ENCODE results near the gene ZDHHC3.

ZDHHC3 gene

GRCh38 chr3:44885618-44886017 is 90.4 kb downstream of the ZDHHC3 start:
- TF ChIP-seq FOXP2 (optimal IDR thresholded peaks at IDR 0.05; ENCODE audit: borderline replicate concordance, extremely low read depth, extremely low read length, insufficient read depth) (no peak), SIN3A (IDR thresholded peaks at IDR 0.05; ENCODE audit: borderline replicate concordance, insufficient read depth, low read length) (no peak), POLR2AphosphoS5 (IDR thresholded peaks at IDR 0.05; ENCODE audit: low read depth, low read length) (no peak), TAF1 (IDR thresholded peaks at IDR 0.05; ENCODE audit: borderline replicate concordance, insufficient read depth, low read length) (no peak)
- TF ChIP-seq, protein P1, sequence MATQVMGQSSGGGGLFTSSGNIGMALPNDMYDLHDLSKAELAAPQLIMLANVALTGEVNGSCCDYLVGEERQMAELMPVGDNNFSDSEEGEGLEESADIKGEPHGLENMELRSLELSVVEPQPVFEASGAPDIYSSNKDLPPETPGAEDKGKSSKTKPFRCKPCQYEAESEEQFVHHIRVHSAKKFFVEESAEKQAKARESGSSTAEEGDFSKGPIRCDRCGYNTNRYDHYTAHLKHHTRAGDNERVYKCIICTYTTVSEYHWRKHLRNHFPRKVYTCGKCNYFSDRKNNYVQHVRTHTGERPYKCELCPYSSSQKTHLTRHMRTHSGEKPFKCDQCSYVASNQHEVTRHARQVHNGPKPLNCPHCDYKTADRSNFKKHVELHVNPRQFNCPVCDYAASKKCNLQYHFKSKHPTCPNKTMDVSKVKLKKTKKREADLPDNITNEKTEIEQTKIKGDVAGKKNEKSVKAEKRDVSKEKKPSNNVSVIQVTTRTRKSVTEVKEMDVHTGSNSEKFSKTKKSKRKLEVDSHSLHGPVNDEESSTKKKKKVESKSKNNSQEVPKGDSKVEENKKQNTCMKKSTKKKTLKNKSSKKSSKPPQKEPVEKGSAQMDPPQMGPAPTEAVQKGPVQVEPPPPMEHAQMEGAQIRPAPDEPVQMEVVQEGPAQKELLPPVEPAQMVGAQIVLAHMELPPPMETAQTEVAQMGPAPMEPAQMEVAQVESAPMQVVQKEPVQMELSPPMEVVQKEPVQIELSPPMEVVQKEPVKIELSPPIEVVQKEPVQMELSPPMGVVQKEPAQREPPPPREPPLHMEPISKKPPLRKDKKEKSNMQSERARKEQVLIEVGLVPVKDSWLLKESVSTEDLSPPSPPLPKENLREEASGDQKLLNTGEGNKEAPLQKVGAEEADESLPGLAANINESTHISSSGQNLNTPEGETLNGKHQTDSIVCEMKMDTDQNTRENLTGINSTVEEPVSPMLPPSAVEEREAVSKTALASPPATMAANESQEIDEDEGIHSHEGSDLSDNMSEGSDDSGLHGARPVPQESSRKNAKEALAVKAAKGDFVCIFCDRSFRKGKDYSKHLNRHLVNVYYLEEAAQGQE (IDR thresholded peaks at IDR 0.05; ENCODE audit: insufficient read depth in 1 of 2, low read depth in 2 of 2, low read length in 2 of 2), result no peak

GRCh38 chr3:44883999-44884431 is 92.0 kb downstream of the ZDHHC3 start:
- TF ChIP-seq SIN3A (IDR thresholded peaks at IDR 0.05; ENCODE audit: borderline replicate concordance, insufficient read depth, low read length) (no peak), FOXP2 (optimal IDR thresholded peaks at IDR 0.05; ENCODE audit: borderline replicate concordance, extremely low read depth, extremely low read length, insufficient read depth) (no peak), POLR2AphosphoS5 (IDR thresholded peaks at IDR 0.05; ENCODE audit: low read depth, low read length) (no peak), TAF1 (IDR thresholded peaks at IDR 0.05; ENCODE audit: borderline replicate concordance, insufficient read depth, low read length) (no peak)
- TF ChIP-seq, protein P1 (IDR thresholded peaks at IDR 0.05; ENCODE audit: insufficient read depth in 1 of 2, low read depth in 2 of 2, low read length in 2 of 2), result no peak

GRCh38 chr3:44883213-44883955 is 92.6 kb downstream of the ZDHHC3 start:
- TF ChIP-seq POLR2AphosphoS5 (IDR thresholded peaks at IDR 0.05; ENCODE audit: low read depth, low read length) (no peak), SIN3A (IDR thresholded peaks at IDR 0.05; ENCODE audit: borderline replicate concordance, insufficient read depth, low read length) (no peak), FOXP2 (optimal IDR thresholded peaks at IDR 0.05; ENCODE audit: borderline replicate concordance, extremely low read depth, extremely low read length, insufficient read depth) (no peak), TAF1 (IDR thresholded peaks at IDR 0.05; ENCODE audit: borderline replicate concordance, insufficient read depth, low read length) (no peak)
- TF ChIP-seq, protein P1 (IDR thresholded peaks at IDR 0.05; ENCODE audit: insufficient read depth in 1 of 2, low read depth in 2 of 2, low read length in 2 of 2), result no peak

GRCh38 chr3:44880284-44880683 is 95.7 kb downstream of the ZDHHC3 start:
- TF ChIP-seq POLR2AphosphoS5 (IDR thresholded peaks at IDR 0.05; ENCODE audit: low read depth, low read length) (no peak), SIN3A (IDR thresholded peaks at IDR 0.05; ENCODE audit: borderline replicate concordance, insufficient read depth, low read length) (no peak), FOXP2 (optimal IDR thresholded peaks at IDR 0.05; ENCODE audit: borderline replicate concordance, extremely low read depth, extremely low read length, insufficient read depth) (no peak), TAF1 (IDR thresholded peaks at IDR 0.05; ENCODE audit: borderline replicate concordance, insufficient read depth, low read length) (no peak)
- TF ChIP-seq, protein P1 (IDR thresholded peaks at IDR 0.05; ENCODE audit: insufficient read depth in 1 of 2, low read depth in 2 of 2, low read length in 2 of 2), result no peak
